Measurements from ENCODE around the gene LHX6.

Gene LHX6

DNA sequence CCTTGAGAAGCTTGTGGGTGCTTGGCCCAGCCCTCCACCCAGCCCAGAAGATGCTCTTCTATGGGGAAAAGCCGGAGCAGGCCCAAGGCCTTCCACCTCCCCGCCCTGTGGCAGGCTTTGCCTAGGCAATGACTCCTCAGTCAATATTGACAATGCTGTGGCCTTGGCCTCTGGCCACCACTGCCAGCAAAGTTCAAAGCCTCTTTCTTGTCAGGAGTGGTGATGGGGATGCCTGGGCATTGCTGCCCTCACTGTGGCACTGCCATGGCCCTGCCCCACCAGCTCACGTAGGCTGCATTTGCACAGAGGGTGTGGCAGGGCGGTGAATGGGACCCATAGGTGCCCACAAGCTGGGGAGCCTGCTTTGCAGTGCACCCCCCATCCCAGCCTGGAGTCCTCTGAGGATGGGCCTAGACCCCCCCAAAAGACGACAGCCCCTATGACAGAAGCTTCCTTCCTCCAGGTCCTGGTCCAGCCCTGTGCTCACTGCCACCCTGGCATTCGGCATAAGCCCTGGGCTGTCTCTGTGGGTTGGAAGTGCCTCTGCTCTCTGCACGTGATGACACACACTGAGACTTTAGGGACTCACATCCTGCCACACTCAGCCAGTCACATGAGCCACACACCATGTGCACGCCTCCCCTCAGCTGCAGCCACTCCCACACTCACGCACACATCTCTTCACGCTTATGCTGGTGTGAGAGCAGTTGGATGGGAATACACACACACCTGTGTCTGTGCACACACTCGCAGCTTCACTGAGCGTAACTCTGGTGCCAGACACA lies 38.0 kb downstream of the LHX6 start:
- DNase-seq, result no peak

DNA sequence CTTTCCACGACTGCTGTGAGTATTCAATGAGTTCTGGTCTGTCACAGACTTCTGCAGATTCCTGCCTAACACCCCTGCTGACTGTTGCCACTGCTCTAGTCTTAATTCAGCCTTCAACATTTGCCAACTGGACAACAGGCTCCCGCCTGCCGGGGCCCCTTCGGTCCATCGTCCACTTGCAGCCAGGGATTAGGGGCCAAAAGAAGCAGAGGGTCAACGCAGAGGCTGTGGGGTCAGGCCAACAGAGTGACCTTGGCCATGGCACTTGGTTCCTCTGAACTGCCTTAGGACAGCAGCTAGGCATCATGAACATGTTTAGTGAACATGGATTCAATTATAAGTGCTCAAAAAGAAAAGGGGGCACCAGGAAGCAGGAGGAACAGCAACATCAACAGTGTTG lies 40.4 kb downstream of the LHX6 start:
- no peak for DNase-seq

DNA sequence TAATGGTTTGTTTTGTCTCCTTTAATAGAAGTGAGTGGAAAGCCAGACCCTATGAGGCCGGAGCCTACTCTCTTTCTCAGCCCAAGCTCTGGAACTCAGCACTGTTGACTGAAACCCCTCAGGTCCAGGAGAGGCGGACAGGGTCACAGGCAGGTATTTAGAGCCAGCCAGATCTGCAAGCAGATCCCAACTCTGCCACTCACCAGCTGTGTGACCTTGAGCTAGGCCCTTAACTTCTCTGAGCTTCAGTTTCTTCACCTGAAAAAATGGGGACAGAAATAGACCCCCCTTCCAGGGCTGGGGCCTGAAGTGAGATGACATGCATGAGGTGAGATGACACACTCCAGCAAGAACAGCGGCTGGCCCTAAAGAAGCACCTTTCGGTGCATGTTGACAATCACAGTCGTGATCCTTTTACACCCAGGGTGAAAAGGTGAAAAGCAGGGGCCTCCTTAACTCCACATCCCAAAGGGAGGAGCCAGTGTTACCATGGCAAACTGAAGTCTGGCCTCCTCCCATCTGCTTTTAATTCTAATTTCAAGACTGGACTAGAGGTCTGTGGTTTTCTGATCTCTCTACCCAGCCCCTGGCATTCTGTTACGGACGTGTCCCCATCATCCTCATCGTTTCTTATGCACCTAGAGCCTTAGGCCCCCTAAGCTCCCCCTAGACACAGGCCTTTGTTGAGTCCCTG lies 41.8 kb downstream of the LHX6 start:
- no peak for DNase-seq

DNA sequence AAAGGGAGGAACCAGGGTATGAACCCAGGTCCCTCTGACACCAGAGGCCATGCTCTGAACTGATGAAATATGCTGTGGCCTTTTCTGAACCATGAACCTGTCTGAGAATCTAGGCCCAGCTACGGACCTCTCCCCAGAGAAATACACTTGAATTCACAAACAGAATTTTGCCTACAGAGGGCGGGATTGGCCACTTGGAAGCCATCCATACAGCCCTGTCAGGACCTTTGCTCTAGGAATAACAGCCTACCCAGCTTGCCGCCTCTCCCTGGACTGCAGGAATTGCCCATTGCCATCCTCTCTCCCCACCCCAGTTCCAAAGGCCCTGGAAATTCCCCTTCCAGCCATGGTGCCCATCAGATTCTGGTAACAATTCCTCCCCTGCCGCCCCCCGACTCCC lies 42.5 kb downstream of the LHX6 start:
- no peak for DNase-seq

DNA sequence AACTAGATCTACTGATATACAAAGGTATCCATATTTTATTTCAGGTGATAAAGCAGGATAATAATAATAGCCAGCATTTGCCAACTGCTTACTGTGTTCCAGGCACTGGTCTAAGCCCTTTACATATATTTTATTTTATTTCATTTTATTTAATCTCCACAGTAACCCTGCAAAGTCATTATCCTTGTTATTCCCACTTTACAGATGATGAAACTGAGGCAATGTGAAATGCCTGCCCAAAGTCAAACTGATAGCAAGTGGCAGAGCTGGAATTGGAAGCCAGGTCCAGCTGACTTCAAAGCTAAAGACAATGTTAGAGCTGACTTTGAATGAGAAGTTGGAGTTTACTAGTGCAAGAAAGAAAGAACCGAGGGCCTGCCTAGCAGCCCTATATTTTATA lies 44.2 kb downstream of the LHX6 start:
- DNase-seq, result no peak

DNA sequence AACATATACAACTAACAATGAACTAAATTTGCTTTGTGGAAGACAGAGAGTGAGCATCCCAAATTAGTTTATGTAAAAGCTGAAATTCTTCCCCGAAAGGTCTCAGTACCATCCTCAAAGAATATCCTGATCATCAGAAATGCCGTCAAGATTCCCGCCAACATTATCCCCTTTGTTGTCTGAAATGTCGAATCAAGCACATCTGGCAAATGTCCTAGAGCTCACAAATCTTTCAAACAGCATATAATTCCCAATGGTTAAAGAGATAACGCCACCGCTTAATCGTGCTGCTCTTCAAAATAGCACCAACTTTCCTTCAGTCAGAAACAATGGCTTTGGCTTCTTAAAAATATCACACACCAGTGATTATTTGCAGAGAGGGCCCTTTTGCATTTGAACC lies 45.3 kb downstream of the LHX6 start:
- no peak for DNase-seq

DNA sequence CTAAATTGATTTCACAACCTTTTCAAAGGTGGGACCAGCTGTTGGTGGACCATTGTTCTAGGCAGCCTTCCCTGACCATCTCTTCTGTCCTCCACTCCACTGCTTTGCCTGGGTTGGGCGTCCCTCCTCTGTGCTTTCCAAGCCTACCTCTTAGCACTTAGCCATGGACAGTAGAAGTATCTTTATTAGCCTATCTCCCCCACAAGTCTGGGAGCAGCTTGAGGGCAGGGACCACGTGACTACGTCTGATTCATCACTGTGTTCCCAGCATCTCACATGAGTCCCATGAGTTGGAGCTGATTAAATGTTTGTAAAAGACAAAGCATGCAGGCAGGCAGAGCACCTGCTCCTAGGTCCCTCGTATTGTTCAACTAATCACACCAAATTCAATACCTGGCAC lies 48.1 kb downstream of the LHX6 start:
- no peak for DNase-seq

DNA sequence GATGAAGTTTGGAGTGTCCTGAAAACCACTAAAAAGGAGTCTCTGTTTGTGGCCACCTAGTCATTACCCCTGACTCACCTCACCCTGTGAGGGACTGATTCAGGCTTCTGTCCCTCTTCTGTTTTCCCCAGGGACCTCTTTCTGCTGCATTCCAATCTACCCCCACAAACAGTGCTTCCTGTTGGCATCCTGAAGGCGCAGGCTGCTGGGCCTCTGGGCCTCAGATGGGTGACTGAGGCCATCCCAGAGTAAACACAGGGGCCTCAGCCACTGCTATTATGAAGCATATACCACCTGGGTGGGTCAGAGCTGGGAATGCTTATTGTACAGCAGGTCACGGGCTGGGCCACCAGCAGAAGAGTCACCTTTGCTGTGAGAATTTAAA lies 49.1 kb downstream of the LHX6 start:
- DNase-seq, result no peak

DNA sequence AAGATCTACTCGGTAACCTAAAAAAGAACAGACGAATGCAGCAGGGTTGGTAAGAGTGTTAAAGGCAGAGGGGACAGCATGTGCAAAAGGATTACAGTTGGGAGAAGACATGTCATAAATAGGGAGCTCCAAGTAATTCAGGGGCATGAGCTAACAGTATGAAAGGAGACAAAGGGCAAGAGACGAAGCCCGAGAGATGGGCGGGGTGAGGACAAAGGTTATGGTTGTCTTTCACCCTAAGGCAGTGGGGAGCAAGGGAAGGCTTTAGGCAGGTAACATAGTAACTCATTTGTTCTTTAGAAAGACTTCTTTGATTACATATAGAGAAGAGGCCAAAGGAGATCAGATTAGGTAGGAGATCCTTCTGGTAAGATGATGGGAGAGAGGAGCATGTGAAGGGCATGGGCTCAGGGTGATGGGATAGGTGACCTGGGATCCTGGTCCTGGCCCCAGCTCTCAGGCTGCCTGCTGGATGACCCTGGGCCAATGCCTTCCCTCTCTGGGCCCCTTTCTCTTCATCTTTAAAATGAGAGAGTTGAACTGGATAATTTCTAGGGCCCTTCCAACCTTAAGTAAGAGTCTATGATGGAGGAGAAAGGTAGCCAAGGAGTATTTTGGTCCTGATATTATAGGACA lies 49.6 kb downstream of the LHX6 start:
- no peak for DNase-seq

DNA sequence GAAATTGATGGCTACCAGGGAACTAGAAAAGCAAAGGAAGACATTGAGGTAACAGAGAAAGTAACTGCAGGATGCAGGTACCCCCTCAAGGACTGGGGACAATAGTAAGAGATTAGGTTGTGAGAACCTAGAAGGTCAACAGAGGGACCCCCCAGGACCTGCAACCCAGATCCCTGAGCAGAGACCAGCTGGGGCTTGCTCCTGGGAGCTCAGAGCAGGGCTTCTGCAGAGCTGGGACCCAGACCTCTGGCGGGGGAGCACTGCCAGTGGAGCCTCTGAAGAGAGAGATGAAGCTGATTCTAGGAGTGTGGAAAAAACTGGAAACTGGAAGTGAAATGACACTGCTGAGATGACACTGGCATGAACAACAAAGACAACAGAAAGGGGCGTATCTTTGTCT lies 51.8 kb downstream of the LHX6 start:
- DNase-seq, result no peak

DNA sequence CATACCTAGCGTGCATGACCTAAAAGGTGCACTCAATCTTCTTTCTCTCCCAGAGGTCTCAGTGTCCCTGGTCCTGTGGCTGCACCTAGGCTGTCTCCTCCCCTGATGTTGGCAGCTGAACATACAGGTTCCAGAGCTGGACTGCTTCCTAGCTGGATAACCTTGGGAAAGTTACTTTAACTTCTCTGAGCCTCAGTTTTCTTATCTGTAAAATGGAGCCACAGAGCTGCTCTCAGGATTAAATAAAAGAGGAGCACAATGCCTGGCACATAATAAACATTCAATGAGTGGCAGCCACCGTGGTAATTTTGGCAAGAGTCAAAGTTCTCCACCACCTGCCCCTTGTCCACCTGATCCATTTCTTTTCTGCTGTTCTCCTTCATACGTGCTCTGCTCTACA lies 55.1 kb downstream of the LHX6 start:
- no peak for DNase-seq

DNA sequence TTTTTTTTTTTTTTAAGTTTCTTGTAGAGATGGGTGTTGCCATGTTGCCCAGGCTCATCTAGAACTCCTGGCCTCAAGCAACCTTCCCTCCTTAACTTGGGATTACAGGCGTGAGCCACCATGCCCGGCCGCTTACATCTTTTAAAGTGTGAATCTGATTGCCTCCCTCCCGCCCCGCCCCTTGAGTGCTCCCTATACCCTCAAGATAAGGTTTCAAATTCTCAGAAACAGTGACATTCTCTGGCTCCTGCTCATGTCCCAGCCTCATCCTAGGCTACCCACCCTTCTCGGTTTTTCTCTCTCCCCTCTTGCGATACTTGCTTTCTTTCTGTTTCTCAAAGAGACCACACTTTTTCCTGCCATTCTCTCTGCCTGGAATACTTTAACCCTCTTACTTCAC lies 56.6 kb downstream of the LHX6 start:
- DNase-seq, result no peak

DNA sequence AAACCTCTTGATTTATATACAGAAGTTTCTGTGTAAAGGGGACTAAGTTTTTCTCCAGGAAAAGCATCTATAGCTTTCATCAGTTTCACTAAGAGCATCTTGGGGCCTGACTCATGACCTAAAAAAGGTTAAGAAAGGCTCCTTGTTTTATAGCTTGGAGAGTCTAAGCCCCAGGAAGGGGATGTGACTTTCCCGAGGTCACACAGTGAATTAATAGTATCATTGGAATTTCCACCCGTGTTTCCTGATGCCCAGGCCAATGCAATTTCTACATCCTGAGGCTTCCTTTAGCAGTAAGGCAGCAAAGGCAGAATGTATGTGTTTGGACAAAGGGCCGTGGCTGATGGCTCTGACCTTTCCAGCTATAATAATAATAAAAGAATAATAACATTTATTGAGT lies 60.4 kb downstream of the LHX6 start:
- no peak for DNase-seq

DNA sequence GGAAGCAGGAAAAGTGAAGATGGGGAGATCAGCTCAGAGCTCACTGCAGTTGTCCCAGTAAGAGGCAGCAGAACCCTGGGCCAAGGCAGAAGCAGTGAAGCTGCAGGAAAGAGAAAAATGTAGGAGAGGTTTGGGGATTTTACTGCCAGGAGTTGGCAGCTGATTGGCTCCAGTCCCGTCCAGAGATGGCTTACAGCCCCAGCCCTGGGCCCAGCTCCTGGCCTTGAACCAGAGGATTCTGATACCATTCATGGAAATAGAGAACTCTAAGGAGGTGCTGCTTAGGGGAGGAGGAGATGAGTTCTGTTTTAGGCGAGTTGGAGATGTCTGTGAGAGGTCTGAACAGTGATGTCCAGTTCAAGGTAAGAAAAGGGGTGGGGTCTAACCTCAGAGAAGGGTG lies 64.5 kb downstream of the LHX6 start:
- no peak for DNase-seq

DNA sequence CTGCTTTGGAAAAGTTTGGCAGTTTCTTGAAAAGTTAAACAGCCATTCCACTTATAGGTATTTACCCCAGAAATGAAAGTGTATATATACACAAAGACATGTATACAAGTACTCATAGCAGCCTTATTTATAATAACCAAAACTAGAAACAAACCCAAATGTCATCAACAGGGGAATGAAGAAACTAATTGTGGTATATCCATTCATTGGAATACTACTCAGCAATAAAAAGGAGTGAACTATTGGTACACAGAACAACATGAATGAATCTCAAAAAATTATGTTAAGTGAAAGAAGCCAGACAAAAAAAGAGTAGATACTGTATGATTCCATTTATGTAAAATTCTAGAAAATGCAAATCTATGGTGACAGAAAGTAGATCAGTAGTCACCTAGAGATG lies 66.3 kb downstream of the LHX6 start:
- DNase-seq, result no peak

DNA sequence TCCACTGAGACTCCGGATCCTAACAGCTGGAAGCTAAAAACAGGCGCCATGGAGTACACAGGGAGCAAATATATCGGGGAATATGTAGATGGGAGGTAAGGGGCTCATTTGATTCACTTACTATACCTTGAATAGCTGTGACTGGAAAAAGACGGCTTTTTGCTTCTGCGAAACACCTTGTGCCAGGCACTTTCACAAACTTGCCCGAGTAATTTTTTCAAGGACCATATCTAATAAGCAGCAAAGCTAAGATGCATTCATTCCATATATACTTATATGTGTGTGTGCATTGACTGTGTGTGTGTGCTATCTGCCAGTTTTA lies 68.9 kb downstream of the LHX6 start:
- DNase-seq, result no peak

DNA sequence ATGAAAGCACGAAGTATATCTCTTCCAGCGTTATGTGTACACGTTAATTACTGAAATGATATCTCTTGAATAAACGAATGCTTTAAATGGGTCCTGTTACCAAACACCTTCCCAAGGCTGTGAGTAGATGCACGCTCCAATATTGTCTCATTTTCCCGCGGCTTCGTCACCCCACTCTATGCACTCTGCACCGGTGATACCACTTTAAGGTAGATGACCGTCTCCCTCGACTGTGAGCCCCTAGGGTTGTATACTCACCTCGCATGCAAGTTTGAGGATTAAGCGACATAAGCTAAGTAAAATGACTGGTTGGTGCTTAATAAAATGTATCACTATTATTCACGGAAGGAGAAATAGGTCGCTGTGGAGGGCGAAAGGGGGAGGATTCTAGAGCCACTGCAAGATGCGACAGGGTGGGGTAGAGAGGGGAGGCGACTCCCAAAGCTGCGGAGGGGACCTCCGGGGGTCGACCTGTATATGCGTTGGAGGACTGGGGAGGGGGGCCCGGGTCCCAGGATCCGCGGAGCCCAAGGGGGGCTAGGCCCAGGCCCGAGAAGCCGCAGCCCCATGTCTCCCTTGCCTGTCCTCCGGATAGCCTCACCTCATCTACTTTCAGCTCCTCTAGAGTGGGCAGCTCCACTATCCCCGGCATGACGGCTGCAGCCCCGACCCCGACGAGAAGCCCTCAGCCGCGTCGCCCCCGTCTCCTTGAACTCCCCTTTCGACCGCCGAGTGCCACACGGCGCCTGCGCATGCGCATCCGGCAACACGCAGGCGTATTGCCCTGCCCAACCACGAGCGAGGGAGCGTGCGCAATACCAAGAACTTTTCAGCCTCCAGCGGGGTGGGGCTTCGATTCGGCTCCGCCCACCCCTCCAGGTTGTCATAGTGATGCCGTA lies 69.5 kb downstream of the LHX6 start, which contains the start of the genes MORN5 and NDUFA8:
Gene MORN5 (plus strand): TSS at position 883 of the 899 bp plus-strand sequence. CDS start 65 bp downstream, outside the sequence.
Gene NDUFA8 (minus strand): TSS at position 754 of the 899 bp plus-strand sequence. CDS start 102 bp downstream, at position 652.
- DNase-seq, result peak; percentile 90 to 92

DNA sequence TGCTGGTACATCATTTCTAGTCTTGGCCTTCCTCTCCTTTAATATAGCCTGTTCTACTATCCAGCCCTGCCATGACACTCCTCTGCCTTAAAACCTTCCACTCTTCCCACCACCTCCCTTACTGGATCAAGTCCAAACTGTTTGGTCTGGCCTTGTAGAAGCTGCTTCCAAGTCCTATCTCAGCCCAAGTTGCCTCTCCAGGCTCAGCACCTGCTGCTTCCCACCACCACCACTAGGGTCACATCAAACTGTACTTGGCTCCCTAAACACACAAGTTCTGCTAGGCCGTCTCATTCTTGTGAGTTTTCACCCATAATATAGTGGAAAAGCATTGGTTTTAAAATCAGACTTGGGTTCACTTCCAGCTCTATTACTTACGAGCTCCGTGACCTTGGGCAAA lies 70.6 kb downstream of the LHX6 start:
- DNase-seq, result peak; percentile 76 to 86

DNA sequence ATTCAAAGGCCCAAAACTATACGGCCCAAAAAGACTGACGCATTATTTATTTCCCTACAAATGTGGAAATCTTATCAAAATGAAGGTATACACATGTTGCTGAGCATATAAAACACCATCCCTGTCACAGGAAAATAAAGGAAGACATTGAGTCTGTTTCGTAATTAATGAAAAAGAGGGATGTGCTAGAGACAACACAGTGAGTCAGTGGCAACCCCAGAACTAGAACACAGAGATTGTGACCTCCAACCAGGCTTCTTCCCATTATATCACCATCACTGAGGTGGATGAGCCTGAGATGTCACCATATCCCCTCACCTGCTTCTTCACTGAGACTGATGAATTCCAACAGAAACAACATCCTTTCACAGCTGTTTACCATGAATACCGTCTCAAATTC lies 73.0 kb downstream of the LHX6 start:
- DNase-seq, result no peak
